HUES48 (cell line): Measurements from ENCODE around the gene C21orf58.

Source experiments
- H3K27ac ChIP-seq: one replicate; pipeline ENCODE4 v1.7.0; 2013; ENCODE audit warnings: low read depth, low read length, inconsistent platforms
- H3K27me3 ChIP-seq: 2 replicates; pipeline ENCODE4 v1.6.1; 2013; ENCODE audit warnings: mild to moderate bottlenecking, low read length; ENCODE audit not compliant: control insufficient read depth, insufficient read depth
- H3K36me3 ChIP-seq: 2 replicates; pipeline ENCODE4 v1.6.1; 2013; ENCODE audit warnings: low read length; ENCODE audit not compliant: control insufficient read depth, insufficient read depth
- H3K4me1 ChIP-seq: 2 replicates; pipeline ENCODE4 v1.6.1; 2013; ENCODE audit warnings: mild to moderate bottlenecking, low read length; ENCODE audit not compliant: control insufficient read depth, insufficient read depth
- H3K4me3 ChIP-seq: 2 replicates; pipeline ENCODE4 v1.5.1; 2013; ENCODE audit warnings: mild to moderate bottlenecking, low read depth, low read length
- H3K9ac ChIP-seq: 2 replicates; pipeline ENCODE4 v1.6.1; 2013; ENCODE audit warnings: mild to moderate bottlenecking, low read depth, low read length, moderate library complexity
- H3K9me3 ChIP-seq: 2 replicates; pipeline ENCODE4 v1.6.1; 2013; ENCODE audit warnings: low read length; ENCODE audit not compliant: control insufficient read depth, insufficient read depth

Gene C21orf58

GRCh38 chr21:46352164-46352515, 28.5 kb upstream of the C21orf58 start:
- H3K4me3 ChIP-seq = no peak overlapping the region
- peaks cover 100% of the 10 kb centered on the region for H3K36me3 ChIP-seq
- no peaks in the 10 kb centered on the region for H3K9me3 ChIP-seq
- H3K9ac ChIP-seq = no peak overlapping the region
- H3K4me1 ChIP-seq = no peaks in the 10 kb centered on the region
- H3K27me3 ChIP-seq = no peaks in the 10 kb centered on the region
- no peak overlapping the region for H3K27ac ChIP-seq

GRCh38 chr21:46351476-46352163, 27.9 kb upstream of the C21orf58 start:
- Histone ChIP-seq H3K36me3 (peaks cover 100% of the 10 kb centered on the region), H3K9ac (no peak overlapping the region), H3K27me3 (no peaks in the 10 kb centered on the region), H3K4me3 (no peak overlapping the region), H3K27ac (no peak overlapping the region), H3K4me1 (no peaks in the 10 kb centered on the region), H3K9me3 (no peaks in the 10 kb centered on the region)

GRCh38 chr21:46350981-46351380, 27.3 kb upstream of the C21orf58 start:
- H3K9ac ChIP-seq = no peak overlapping the region
- H3K27me3 ChIP-seq = no peaks in the 10 kb centered on the region
- H3K9me3 ChIP-seq = no peaks in the 10 kb centered on the region
- H3K4me3 ChIP-seq = no peak overlapping the region
- no peak overlapping the region for H3K27ac ChIP-seq
- H3K36me3 ChIP-seq = peaks cover 100% of the 10 kb centered on the region
- no peaks in the 10 kb centered on the region for H3K4me1 ChIP-seq

- Histone ChIP-seq H3K4me3 (no peak overlapping the region), H3K36me3 (peaks cover 100% of the 10 kb centered on the region), H3K4me1 (no peaks in the 10 kb centered on the region), H3K9me3 (no peaks in the 10 kb centered on the region), H3K27ac (no peak overlapping the region), H3K27me3 (no peaks in the 10 kb centered on the region), H3K9ac (no peak overlapping the region)
Measured at GRCh38 chr21:46350571-46350970, 26.9 kb upstream of the C21orf58 start.

GRCh38 chr21:46349134-46349760, 25.6 kb upstream of the C21orf58 start:
- Histone ChIP-seq H3K36me3 (peaks cover 90% of the 10 kb centered on the region), H3K4me3 (no peak overlapping the region), H3K9ac (no peak overlapping the region), H3K9me3 (no peaks in the 10 kb centered on the region), H3K27me3 (no peaks in the 10 kb centered on the region), H3K27ac (no peak overlapping the region), H3K4me1 (no peaks in the 10 kb centered on the region)

- Histone ChIP-seq H3K36me3 (peaks cover 76% of the 10 kb centered on the region), H3K4me3 (no peak overlapping the region), H3K9ac (no peak overlapping the region), H3K27me3 (no peaks in the 10 kb centered on the region), H3K27ac (no peak overlapping the region), H3K9me3 (no peaks in the 10 kb centered on the region), H3K4me1 (no peaks in the 10 kb centered on the region)
Measured at GRCh38 chr21:46347791-46348381, 24.2 kb upstream of the C21orf58 start.

GRCh38 chr21:46347203-46347550, 23.5 kb upstream of the C21orf58 start:
- H3K4me1 ChIP-seq = no peaks in the 10 kb centered on the region
- no peaks in the 10 kb centered on the region for H3K27me3 ChIP-seq
- H3K9ac ChIP-seq = no peak overlapping the region
- no peaks in the 10 kb centered on the region for H3K9me3 ChIP-seq
- no peak overlapping the region for H3K27ac ChIP-seq
- H3K4me3 ChIP-seq = no peak overlapping the region
- H3K36me3 ChIP-seq = peaks cover 69% of the 10 kb centered on the region

- Histone ChIP-seq H3K4me1 (no peaks in the 10 kb centered on the region), H3K9me3 (no peaks in the 10 kb centered on the region), H3K36me3 (peaks cover 65% of the 10 kb centered on the region), H3K9ac (no peak overlapping the region), H3K27me3 (no peaks in the 10 kb centered on the region), H3K27ac (no peak overlapping the region), H3K4me3 (no peak overlapping the region)
Measured at GRCh38 chr21:46346296-46347202, 22.9 kb upstream of the C21orf58 start.

GRCh38 chr21:46345861-46346260, 22.2 kb upstream of the C21orf58 start:
- Histone ChIP-seq H3K27ac (no peak overlapping the region), H3K9ac (no peak overlapping the region), H3K9me3 (no peaks in the 10 kb centered on the region), H3K4me1 (no peaks in the 10 kb centered on the region), H3K36me3 (peaks cover 61% of the 10 kb centered on the region), H3K4me3 (no peak overlapping the region), H3K27me3 (no peaks in the 10 kb centered on the region)

GRCh38 chr21:46344219-46344915, 20.7 kb upstream of the C21orf58 start:
- Histone ChIP-seq H3K36me3 (peaks cover 54% of the 10 kb centered on the region), H3K9ac (no peak overlapping the region)

More at GRCh38 chr21:46344219-46344915, 20.7 kb upstream of the C21orf58 start:
- Histone ChIP-seq H3K4me1 (no peaks in the 10 kb centered on the region), H3K4me3 (no peak overlapping the region), H3K27me3 (no peaks in the 10 kb centered on the region), H3K9me3 (no peaks in the 10 kb centered on the region), H3K27ac (no peak overlapping the region)
